GM12878 (cell line): ENCODE results near the gene G2E3.
"Not testable (repeated sequence)": the region's sequence is repeated elsewhere in the genome, so short reads cannot be mapped to it uniquely, and the experiment has no call there.

Experiments used
- BCL11A ChIP-seq: IDR thresholded peaks from 2 replicates; pipeline ENCODE4 v1.6.1; 2011; ENCODE audit warnings: low read depth, low read length
- E2F4 ChIP-seq: IDR thresholded peaks from 2 replicates; pipeline ENCODE4 v1.6.1; 2012; ENCODE audit warnings: low read depth, low read length, improper control_type of control experiment
- POLR2AphosphoS5 ChIP-seq: IDR thresholded peaks from 2 replicates; pipeline ENCODE4 v1.6.1; 2011; ENCODE audit warnings: mild to moderate bottlenecking, low read length, inconsistent platforms

GRCh38 chr14:30546735-30547134, 12.2 kb upstream of the G2E3 start:
- not testable (repeated sequence) for TF ChIP-seq E2F4, BCL11A, POLR2AphosphoS5
